Activated B cell treated with CpG ODN at 0.5 μM for 24 hours (primary cell): ENCODE measurements around the gene PGAP3. TPM values are rescaled to one million over a fixed set of nuclear protein-coding genes. Genes with fewer than 3 reads are reported as not detected.

Source experiments
- ATAC-seq: fragments of 200-7000 bp; cut with Tn5 transposase; one replicate; pipeline ENCODE4 v1.10.0; 2021; ENCODE audit warnings: low read depth, mild to moderate bottlenecking, moderate library complexity
- CTCF ChIA-PET: fragments of 350-600 bp; sonication (Branson Sonifier 250); formaldehyde crosslinking; loops from one replicate; lab custom pipeline; 2021; ENCODE audit warnings: antibody characterized with exemption; lab: Charles Lee
- POLR2A ChIA-PET: fragments of 350-600 bp; sonication (Branson Sonifier 250); formaldehyde crosslinking; loops from one replicate; lab custom pipeline; 2021; ENCODE audit warnings: antibody characterized with exemption; lab: Charles Lee
- DNase-seq: peaks from one replicate; pipeline ENCODE4 v3.0.0; 2022
- H3K27ac Mint-ChIP-seq: one replicate; pipeline ENCODE4 v1.8.0; 2020; ENCODE audit warnings: mixed read lengths
- H3K27me3 Mint-ChIP-seq: one replicate; pipeline ENCODE4 v1.8.0; 2021; ENCODE audit warnings: mixed read lengths
- H3K36me3 Mint-ChIP-seq: one replicate; pipeline ENCODE4 v1.8.0; 2021; ENCODE audit warnings: low read depth, mixed read lengths
- H3K4me1 Mint-ChIP-seq: one replicate; pipeline ENCODE4 v1.8.0; 2021; ENCODE audit warnings: mixed read lengths
- H3K4me3 Mint-ChIP-seq: one replicate; pipeline ENCODE4 v1.8.0; 2020; ENCODE audit warnings: mild to moderate bottlenecking, mixed read lengths
- H3K9me3 Mint-ChIP-seq: one replicate; pipeline ENCODE4 v1.8.0; 2020; ENCODE audit warnings: mixed read lengths
- CTCF ChIP-seq: fragments of 200-600 bp; IDR thresholded peaks from one replicate; pipeline ENCODE4 v1.8.0; 2022; ENCODE audit warnings: antibody characterized with exemption, mild to moderate bottlenecking
- intact Hi-C: fragments of 100-400 bp; cut with micrococcal nuclease; formaldehyde crosslinking; loops from one replicate; pipeline ENCODE4 v1.15.1; 2024
- total RNA-seq: library from RNA; stranded (reverse); gene quantifications from 2 replicates; pipeline ENCODE4 v1.2.3, GENCODE V29; 2022

PGAP3 gene
- total RNA-seq, 1 donor from 2014 or later, result 24.0 TPM

- no peak for TF ChIP-seq CTCF
- Mint-ChIP-seq H3K9me3 (no peaks in the 10 kb centered on the region), H3K36me3 (no peaks in the 10 kb centered on the region), H3K27ac (no peak overlapping the region), H3K4me1 (no peaks in the 10 kb centered on the region), H3K27me3 (no peaks in the 10 kb centered on the region), H3K4me3 (no peak overlapping the region)
- CTCF ChIA-PET, result no interaction called here
- POLR2A ChIA-PET, result no interaction called here
- intact Hi-C loops, result no loop called here
- ATAC-seq, result no peak
- no peak for DNase-seq
These were observed 31.9 kb upstream of the PGAP3 start for GRCh38 chr17:39719563-39720355.

GRCh38 chr17:39717660-39718059 is 29.8 kb upstream of the PGAP3 start:
- ChIA-PET POLR2A (no interaction called here), CTCF (no interaction called here)
- H3K27me3 Mint-ChIP-seq, result no peaks in the 10 kb centered on the region
- intact Hi-C loops, result no loop called here
- H3K27ac Mint-ChIP-seq, result no peak overlapping the region
- TF ChIP-seq CTCF, result no peak
- H3K9me3 Mint-ChIP-seq, result no peaks in the 10 kb centered on the region
- H3K36me3 Mint-ChIP-seq, result no peaks in the 10 kb centered on the region
- no peak for DNase-seq
- no peak overlapping the region for H3K4me3 Mint-ChIP-seq
- no peaks in the 10 kb centered on the region for H3K4me1 Mint-ChIP-seq
- no peak for ATAC-seq

GRCh38 chr17:39716879-39717536 is 29.2 kb upstream of the PGAP3 start:
- ChIA-PET CTCF (no interaction called here), POLR2A (no interaction called here)
- Mint-ChIP-seq H3K9me3 (no peaks in the 10 kb centered on the region), H3K4me3 (no peak overlapping the region), H3K27ac (no peak overlapping the region), H3K36me3 (no peaks in the 10 kb centered on the region), H3K4me1 (no peaks in the 10 kb centered on the region), H3K27me3 (no peaks in the 10 kb centered on the region)
- ATAC-seq (no peak), DNase-seq (no peak)
- TF ChIP-seq CTCF, result no peak
- intact Hi-C loops, result no loop called here

- ChIA-PET CTCF (no interaction called here), POLR2A (interaction anchor here (0.6 kb wide), 1 partner anchor 846 kb away, joined by 8 read pairs; the partner anchor contains the start of gene LASP1)
- H3K27ac Mint-ChIP-seq, result no peak overlapping the region
- no peaks in the 10 kb centered on the region for H3K27me3 Mint-ChIP-seq
- ATAC-seq, result no peak
- H3K36me3 Mint-ChIP-seq, result no peaks in the 10 kb centered on the region
- DNase-seq, result no peak
- H3K4me3 Mint-ChIP-seq, result no peak overlapping the region
- no peak for TF ChIP-seq CTCF
- intact Hi-C loops, result no loop called here
- H3K9me3 Mint-ChIP-seq, result no peaks in the 10 kb centered on the region
- no peaks in the 10 kb centered on the region for H3K4me1 Mint-ChIP-seq
These were observed 28.4 kb upstream of the PGAP3 start for GRCh38 chr17:39716073-39716818.
